GM21717 (cell line): ENCODE results near the gene MVD.

ENCODE experiments used
- ATAC-seq: cut with Tn5 transposase; IDR thresholded peaks from one replicate; pipeline ENCODE4 v1.9.1; 2021; ENCODE audit warnings: mild to moderate bottlenecking, moderate library complexity; ENCODE audit not compliant: unreplicated experiment

MVD gene

DNA sequence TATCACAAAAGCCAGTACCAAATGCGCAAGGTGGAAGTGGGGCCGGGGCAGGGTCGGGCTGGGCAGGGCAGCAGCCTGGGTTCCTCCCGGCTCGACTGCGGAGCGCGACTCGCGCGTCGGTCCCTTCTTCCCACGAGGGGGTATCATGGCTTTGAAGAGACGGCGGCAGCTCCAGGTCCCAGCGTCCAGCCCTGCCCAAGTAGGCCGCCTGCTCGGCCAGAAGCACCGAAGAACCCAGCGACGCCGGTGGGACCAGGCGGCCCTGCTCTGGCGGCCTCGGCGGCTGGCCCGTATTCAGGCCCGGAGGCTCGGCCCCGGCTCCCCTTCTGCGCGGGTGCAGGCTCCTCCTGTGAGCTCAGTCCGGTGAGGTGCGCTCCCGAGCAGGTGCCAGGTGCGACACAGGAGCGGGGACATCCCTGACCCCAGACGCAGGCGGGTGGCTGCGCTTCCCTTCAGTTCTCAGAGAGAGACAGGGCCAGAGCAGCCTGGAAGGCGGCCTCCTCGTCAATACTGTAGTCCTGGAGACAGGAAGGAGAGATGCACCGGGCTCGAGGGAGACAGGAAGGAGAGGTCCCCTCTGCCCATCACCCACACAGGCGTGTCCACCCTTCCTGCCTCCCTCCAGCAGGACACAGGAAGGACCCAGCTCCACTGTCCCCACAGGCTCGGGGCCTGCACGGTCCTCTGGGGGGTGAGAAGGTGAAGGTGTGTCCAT is 34.4 kb upstream of the MVD start:
- ATAC-seq: no peak

DNA sequence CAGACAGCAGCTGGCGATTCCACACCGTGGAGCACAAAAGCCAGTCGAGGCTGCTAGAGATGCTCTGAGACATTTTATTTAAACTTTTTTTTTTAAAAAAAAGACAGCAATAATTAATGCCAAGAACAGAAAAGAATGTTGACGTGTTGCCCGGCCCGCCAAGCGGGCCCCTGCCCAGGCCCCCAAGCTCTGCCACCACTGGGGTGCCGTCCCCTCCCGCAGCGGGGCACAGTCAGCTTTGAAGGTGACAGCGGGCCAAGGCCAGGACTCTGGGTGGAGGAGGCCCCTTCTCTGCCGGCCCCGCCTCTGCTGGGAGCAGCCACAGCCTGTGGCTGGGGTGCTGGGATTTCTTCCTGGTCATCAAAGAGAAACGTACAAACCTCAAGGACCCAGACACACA is 33.5 kb upstream of the MVD start:
- no peak for ATAC-seq

DNA sequence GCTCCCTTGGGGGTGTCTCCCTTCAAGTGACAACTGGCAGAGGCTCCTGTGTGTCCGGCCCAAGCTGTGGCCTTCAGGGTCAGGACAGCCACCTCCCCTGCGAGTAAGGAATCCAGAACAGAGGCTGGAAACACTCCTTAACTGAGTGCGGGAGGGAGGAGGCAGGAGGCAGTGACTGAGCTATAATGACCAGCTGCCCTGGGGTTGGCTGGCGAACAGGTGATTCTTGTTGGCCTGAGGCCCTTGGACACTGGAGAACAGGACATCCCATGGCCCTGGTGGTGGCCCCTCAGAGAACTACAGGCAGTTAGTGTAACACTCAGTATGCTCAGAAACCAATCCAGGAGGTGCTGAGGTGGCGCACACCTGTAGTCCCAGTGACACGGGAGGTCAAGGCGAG is 32.9 kb upstream of the MVD start:
- ATAC-seq: no peak

DNA sequence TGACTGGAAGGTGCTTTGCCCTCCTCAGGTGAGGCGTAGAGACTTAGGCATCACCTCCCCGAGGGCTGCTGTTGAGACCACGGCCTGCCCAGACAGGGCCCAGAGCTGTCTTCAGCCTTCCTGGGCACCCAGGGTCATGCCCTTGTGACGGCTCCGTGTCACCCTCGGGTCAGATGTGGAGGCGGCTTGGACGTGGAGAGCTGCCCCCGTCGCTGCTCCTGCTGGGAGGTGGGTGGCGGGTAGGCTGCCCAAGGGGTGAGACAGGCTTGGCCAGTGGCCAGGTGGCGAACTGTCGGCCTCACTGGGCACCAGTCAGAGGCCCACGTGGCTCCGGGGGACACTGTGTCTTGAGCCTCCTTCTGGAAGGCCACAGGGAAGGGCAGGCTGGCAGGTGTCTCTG is 32.3 kb upstream of the MVD start:
- no peak for ATAC-seq

DNA sequence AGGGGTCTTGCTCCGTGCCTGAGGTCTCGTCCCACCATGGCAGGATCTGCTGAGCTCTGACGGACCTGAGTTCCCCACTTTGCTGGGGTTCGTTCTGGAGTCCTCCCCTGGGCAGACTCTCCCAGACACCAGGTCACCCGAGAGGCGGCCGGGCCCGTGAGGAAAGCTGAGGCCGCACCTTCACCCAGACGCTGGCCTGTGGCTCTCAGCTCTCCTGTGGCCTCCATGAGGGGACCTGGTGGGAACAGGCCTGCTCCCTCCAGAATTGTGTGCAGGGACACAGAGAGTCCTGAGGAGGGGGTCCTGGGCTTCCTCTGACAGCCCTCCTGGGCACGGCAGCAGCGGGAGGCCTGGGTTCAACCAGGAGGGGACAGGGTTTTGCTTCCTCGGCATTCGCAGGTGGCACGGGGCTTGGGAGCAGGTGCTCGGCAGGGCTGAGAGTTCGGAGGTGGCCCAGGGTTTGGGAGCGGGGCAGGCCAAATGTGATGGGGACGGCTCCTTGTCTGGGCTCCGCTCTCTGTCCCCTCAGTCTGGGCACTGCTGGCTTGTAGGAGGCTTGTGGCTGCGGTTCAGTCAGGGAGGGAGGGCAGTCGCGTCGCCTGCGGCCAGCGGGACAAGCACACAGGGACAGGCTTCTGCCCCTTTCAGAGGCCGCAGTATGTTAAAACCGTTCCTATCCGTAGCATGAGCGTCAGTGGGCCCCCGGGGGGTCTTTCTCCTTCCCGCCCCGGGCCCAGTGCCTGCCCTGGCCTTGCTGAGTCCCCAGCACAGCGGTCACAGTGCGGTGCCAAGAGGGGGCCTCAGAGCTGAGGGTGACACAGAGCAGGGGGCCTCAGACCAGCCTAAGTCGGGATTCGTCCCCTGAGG is 31.6 kb upstream of the MVD start:
- no peak for ATAC-seq

DNA sequence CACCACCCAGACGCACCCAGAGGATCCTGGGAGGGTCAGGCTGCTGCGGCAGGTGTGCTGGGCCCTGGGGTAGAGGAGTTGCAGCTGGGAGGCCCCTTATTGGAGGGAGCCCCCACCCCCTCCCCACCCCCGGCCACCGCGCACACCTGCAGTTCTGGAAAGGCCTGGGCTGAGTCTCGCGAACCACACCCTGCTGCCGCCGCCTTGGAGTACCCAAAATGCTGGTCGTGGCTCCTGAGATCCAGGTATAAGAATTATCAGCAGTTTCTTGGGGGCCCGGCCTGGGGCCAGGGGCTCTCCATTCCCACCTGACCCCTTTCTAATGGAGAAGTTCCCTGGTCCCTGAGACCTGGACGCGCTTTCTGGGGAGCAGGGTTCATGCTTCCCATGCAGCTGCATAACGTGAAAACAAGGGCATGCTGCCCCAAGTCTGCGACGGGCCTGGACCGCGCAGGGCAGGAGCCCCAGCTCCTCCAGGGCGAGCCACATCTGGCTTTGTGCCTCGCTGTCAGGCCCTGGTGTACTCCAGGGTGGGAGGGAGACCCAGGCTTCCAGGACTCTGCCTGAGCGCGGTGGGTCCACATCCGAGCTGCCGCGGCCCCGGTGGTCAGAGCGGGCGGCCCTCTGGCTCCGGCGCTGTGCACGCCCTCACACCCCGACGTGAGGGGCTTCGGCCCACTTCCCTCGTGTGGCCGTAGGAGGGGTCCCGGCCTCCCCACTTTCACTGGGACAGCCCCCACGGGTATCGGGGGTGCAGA is 30.7 kb upstream of the MVD start:
- ATAC-seq: no peak

DNA sequence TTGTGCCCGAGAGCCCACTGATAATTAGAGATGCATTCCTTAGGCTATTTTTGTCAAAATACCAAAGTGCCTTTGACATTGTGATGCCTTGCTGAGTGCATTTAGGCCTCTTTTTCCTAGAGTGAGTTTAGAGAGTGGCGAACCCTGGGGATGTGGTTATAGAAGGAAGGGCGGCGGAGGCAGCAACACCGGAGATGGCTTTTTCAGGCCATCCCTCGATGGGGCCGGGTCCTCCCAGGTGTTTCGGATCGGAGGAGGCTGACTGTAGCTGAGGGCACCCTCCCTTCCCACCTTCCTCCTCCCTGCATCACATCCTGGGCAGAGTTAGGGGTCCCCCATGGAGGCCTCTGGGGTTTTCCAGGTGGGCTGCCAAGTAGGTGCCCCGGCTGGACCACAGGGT is 30.0 kb upstream of the MVD start:
- ATAC-seq: no peak

DNA sequence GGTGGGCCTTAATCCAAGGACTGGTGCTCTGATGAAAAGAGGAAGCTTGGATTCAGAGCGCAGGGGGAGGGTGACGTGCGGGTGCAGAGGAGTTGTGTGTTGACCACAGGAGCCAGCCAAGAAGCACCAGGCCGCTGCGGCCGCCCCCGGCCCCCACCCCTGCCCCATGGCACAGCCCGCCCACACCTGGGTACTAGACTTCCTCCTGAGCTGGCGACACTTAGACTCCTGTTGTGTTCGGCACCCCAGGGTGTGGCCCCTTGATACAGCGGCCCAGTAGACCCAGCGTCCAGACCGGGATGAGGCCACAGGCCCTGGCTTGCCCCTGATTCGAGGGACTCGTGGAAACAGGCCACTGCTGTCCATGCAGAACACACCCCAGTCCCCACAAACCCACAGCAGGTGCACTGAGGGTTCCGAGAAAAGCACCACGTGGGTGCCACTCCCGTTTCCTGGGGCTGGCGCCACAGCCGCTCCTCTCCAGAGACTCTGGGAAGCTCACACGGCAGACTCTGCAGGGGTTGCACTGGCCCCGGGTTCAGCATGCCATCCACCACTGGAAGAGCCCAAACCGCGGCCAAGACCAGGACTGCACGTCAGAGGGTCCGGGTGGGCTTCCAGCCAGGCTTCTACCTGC is 29.2 kb upstream of the MVD start:
- no peak for ATAC-seq

DNA sequence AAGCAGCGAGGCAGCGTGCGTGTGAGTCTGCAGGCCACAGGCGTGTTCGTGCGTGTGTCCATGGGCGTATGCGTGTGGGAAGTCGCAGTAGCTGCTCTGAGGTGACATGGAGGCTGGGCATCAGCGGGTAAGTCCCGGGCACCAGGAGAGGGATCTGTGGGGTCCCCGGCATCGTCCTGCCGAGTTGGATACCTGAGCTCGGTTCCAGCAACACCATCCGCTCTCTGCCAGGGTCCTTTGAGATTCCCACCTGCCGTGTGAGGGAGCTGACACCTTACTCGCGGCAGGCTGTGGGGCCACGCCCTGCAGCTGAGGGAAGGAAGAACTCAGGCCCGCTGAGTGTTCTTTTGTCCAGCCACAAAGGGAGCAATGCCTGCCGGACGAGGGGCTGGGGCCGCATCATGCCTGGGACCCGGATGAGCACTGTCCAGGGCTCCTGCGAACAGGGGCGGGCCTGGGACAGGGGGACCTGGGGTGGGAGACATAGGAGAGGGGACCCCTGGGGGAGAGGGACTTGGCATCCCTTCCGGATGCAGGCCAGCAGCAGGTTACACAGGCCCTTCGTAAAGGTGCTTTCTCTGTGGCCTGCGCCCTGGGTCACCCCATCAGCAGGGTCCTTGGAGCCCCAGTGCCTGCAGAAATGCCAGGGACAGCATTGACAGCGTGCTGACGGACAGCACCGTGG is 28.4 kb upstream of the MVD start:
- ATAC-seq: no peak

DNA sequence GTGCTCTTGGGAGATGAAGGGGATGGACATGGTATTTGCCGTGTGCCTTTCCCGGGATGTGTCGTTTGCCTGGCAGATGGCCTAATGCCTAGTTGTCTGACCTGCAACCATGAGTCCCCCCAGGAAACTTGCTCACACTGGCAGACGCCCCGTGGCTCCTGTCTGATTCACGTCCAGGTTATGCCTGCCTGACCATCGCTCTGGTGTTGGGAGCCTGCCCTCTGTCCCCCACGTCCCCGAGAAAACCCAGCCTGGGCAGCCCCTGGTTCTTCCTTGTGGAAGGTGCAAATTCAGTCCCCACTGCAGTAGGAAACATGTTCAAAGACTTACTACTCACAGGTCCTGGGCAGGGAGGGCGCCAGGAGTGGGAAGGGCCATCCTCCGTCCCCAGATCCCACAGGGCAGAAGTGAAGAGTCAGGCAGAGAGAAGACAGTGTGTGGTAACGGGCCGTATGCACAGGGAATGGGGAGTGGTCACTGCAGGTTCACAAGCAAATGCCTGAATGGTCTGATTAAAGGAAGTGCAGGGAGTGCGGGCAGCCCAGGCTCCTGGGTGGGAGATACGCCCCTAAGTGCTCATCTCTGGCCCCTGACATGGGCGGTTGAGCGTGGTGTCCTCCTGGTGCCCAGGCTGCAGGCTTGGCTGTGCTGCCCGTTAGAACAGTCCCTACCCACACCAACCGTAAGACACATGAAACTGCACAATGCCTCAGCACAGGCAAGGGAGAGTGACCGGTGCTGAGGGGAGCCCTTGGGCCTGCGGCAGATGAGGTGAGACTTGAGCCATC is 27.6 kb upstream of the MVD start:
- ATAC-seq: no peak

DNA sequence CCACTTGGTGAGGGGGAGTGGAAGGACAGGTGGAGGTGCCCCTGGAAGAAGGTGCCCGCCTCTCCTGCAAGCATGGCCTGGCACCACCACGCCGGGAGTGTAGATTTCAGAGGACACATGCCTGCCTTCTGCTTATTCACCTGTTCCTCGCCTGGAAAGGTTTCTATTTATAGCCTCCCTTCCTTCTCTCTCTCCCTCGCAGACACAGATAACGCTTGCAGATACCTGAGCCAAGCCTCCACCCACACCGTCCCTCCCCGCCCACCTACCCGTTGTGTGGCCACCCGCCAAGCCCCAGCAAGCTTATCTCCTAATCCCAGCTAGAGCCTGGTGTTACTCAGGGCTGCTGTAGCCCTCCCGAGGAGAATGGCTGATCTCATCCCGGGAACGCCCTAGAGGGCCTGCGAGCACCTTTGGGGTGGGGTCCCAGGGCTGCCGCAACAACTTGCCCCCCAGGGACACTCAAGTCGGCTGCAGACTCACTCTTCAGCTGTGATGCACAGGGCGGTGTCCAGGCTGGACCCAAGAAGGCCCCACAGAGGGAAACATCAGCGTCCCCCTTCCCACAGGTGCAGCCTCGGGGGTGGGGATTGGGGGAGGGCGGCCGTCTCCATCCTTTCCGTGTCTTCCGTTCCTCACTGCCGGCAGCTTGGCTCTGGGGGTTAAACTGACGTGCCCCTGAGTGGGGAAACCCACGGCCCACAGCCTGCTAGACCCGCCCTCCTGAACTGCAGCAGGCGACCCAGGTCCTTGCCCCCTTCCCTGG is 25.3 kb upstream of the MVD start:
- no peak for ATAC-seq

DNA sequence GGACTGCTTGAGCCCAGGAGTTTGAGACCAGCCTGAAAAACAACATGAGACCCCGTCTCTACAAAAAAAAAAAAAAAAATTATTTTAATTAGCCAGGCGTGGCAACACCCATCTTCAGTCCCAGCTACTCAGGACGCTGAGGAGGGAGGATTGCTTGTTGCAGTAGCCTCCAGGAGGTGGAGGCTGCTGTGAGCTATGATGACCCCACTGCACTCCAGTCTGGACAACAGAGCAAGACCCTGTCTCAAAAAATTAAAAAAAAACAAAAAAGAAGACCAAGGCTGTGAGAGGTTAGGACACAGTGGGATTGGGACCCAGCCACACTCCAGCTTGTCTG is 24.8 kb upstream of the MVD start:
- no peak for ATAC-seq

DNA sequence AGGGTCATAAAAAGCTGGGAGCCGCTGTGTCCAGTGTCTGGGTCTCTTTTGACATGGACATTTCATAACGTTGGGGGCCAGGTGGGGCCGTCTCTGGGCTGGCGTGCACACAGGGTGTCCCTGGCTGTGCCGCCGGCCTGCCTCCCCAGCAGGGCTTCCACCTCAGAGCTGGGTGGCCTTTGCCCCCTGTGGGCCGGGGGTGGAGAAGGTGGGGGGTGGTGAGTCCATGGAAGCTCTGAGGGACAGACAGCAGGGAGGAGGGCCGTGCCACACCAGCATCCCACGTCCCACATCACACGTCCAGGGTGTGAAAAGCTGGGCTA is 24.3 kb upstream of the MVD start:
- no peak for ATAC-seq

DNA sequence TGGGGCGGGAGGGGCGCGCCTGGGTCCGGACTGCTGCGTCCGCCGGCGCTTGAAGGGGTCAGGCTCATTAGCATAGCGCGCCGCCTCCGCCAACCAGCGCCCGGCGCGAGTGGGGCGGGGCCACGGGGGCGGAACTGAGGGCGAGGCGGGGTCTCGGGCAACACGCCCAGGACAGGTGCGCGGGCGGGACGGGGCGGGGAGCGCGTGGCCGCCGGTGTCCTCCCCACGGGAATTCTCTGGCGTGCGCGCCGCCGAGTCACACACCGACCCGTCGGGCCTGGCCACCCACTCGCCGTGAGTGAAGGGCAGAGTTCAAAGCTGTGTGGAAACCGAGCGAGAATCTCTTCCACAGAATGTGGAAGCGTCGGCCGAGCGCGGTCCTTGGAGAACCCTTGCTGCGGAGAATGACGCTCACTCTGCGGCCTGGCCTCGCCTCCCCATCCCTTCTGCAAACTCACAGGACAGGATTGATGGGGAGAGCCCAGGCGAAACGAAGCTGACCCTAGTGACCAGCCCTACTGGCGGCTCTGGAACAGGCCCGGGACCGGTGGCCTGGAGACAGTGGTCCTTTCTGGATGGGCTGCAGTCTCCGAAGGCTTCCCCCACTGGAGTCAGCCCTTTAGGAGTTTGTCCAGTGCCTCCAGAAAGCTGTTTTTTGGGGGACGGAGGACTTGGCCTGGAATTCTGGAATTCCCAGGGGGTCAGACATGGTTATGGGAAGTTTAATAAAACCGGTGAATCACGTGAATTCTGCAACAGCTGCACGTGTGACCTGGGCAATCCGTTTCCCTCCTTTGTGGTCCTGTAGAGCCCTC is 23.8 kb upstream of the MVD start, which contains the start of gene SNAI3:
Gene SNAI3, minus strand, starts transcription at position 69 of the 815 bp plus-strand sequence. CDS start 101 bp downstream, outside the sequence.
- ATAC-seq: peak; percentile 68

DNA sequence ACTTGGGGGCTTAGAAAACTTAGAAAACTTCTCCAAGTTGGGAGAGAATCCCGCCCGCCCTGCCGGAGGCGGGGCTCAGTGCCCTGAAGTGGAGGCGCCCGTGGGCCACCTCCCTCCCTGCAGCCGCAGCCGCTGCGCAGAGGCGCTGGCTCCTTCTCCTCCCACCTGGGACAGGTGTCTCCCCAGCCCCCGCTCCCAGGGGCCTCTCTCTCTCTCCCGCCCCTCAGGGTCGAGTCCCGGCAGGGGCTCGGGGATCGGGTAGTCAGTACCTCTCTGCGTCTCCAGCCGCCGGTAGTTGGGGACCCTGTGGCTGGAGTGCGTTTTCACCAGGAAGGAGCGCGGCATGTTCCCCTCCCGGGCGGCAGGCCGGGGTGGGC is 23.2 kb upstream of the MVD start:
- peak; percentile 18 for ATAC-seq

DNA sequence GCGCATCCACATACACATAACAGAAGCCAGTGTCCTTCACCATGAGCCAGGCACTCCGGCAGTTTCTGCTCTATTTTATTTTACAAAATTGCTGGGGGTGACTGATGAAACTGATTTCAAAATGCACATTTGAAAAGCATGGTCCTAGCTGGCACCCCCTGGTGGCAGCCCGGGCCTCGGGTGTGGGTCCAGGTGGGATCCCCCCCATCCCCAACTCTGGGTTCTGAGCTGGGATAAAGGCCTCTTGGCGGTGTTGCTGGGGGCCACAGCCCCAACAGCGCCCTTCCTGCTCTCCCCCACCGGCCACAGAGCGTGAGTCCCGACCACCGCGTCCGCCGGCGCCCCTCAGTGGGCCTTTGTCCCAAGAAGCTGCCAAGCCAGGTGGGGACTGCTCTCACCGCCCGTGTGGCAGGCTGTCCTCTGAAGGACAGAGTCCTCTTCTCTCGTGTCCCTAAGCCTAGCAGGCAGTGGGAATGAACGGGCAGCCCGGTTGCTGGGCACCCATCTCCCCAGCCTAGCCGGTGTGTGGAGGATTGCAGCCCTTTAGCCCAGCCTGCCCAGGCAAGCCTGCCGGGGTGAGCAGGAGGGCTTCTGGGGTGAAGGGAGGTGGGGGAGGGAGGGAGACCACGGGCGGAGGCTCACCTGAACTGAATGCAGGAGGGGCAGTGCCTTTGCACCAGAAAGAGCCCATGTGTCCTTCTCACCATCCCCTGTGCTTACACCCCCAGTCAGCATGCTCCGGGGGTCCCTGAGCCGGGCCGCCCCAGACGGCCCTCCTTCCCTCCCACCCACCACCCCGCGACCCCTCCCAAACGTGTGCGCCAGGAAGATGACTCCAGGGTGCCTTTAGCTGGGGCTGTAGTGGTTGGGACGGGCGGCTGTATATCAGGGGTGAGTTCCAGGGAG is 22.5 kb upstream of the MVD start:
- ATAC-seq: no peak

DNA sequence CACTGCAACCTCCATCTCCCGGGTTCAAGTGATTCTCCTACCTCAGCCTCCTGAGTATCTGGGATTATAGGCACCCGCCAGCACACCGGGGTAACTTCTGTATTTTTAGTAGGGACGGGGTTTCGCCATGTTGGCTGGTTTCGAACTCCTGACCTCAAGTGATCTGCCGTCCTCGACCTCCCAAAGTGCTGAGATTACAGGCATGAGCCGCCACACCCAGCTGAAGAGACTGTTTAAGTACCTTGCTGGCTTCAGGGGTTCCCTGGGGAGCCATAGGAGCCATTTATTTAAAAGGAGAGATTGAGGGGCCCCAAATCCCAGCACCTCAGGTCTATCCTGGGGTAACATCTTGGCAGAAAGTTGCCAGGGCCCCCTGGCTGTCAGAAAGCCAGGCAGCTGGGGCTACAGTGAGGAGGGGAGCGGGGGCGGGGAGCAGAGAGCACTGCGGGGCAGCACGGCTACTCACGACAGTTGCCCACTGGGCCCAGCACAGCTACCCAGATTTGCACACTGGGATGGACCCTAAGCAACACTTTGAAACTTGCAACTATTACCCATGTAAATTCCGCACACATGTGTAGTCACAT is 21.8 kb upstream of the MVD start:
- ATAC-seq: no peak
